ENCODE data around the gene SETD1B.

SETD1B gene

GRCh38 chr12:121800694-121801594, 2.9 kb upstream of the SETD1B start:
- Histone ChIP-seq H3K4me1 (peaks cover 35% of the 10 kb centered on the region), H3K9me3 (no peaks in the 10 kb centered on the region), H3K27ac (peak overlapping the region; percentile 100), H3K9ac (peak overlapping the region; percentile 100), H3K27me3 (no peaks in the 10 kb centered on the region), H3K4me2 (peak overlapping the region; percentile 93), H4K20me1 (peaks cover 38% of the 10 kb centered on the region), H3K4me3 (peak overlapping the region; percentile 96), H3K36me3 (peaks cover 23% of the 10 kb centered on the region)
- TF ChIP-seq Cebpa-rat (IDR thresholded peaks at IDR 0.05) = no peak

GRCh38 chr12:121801595-121802484, 2.0 kb upstream of the SETD1B start:
- no peaks in the 10 kb centered on the region for H3K9me3 ChIP-seq
- H3K4me3 ChIP-seq = peak overlapping the region; percentile 96
- H3K27me3 ChIP-seq = no peaks in the 10 kb centered on the region
- TF ChIP-seq Cebpa-rat (IDR thresholded peaks at IDR 0.05) = no peak
- H4K20me1 ChIP-seq = peaks cover 38% of the 10 kb centered on the region
- peak overlapping the region; percentile 100 for H3K27ac ChIP-seq
- peak overlapping the region; percentile 93 for H3K4me2 ChIP-seq
- H3K36me3 ChIP-seq = peaks cover 15% of the 10 kb centered on the region
- H3K9ac ChIP-seq = peak overlapping the region; percentile 100
- peaks cover 32% of the 10 kb centered on the region for H3K4me1 ChIP-seq

- H3K4me3 ChIP-seq = peak overlapping the region; percentile 96
- H3K4me1 ChIP-seq = peaks cover 32% of the 10 kb centered on the region
- H3K9ac ChIP-seq = peak overlapping the region; percentile 100
- peaks cover 9% of the 10 kb centered on the region for H3K36me3 ChIP-seq
- H3K27me3 ChIP-seq = no peaks in the 10 kb centered on the region
- H3K27ac ChIP-seq = peak overlapping the region; percentile 100
- H3K9me3 ChIP-seq = no peaks in the 10 kb centered on the region
- peaks cover 38% of the 10 kb centered on the region for H4K20me1 ChIP-seq
- H3K4me2 ChIP-seq = peak overlapping the region; percentile 93
- no peak for TF ChIP-seq Cebpa-rat (IDR thresholded peaks at IDR 0.05)
Observed at GRCh38 chr12:121802485-121802842, 1.3 kb upstream of the SETD1B start.

GRCh38 chr12:121802843-121803698, 738 bp upstream of the SETD1B start:
- H3K4me2 ChIP-seq = peak overlapping the region; percentile 93
- peaks cover 32% of the 10 kb centered on the region for H3K4me1 ChIP-seq

GRCh38 chr12:121804417-121805111, 755 bp downstream of the SETD1B start:
- H3K4me1 ChIP-seq = peaks cover 28% of the 10 kb centered on the region
- H3K9me3 ChIP-seq = no peaks in the 10 kb centered on the region
- no peak for TF ChIP-seq Cebpa-rat (IDR thresholded peaks at IDR 0.05)
- peak overlapping the region; percentile 100 for H3K27ac ChIP-seq
- H3K4me2 ChIP-seq = peak overlapping the region; percentile 93
- peak overlapping the region; percentile 96 for H3K4me3 ChIP-seq
- peak overlapping the region; percentile 100 for H3K9ac ChIP-seq
- no peaks in the 10 kb centered on the region for H3K27me3 ChIP-seq
- peaks cover 22% of the 10 kb centered on the region for H3K36me3 ChIP-seq
- peaks cover 40% of the 10 kb centered on the region for H4K20me1 ChIP-seq

More at GRCh38 chr12:121802843-121803698, 738 bp upstream of the SETD1B start:
- TF ChIP-seq Cebpa-rat (IDR thresholded peaks at IDR 0.05) = no peak
- H3K27ac ChIP-seq = peak overlapping the region; percentile 100
- peaks cover 38% of the 10 kb centered on the region for H4K20me1 ChIP-seq
- peaks cover 9% of the 10 kb centered on the region for H3K36me3 ChIP-seq
- H3K27me3 ChIP-seq = no peaks in the 10 kb centered on the region
- peak overlapping the region; percentile 100 for H3K9ac ChIP-seq
- H3K9me3 ChIP-seq = no peaks in the 10 kb centered on the region
- peak overlapping the region; percentile 96 for H3K4me3 ChIP-seq

- peak overlapping the region; percentile 100 for H3K27ac ChIP-seq
- H4K20me1 ChIP-seq = peaks cover 48% of the 10 kb centered on the region
- peak overlapping the region; percentile 93 for H3K4me2 ChIP-seq
- H3K9me3 ChIP-seq = no peaks in the 10 kb centered on the region
- H3K4me1 ChIP-seq = peaks cover 36% of the 10 kb centered on the region
- H3K9ac ChIP-seq = peak overlapping the region; percentile 100
- no peaks in the 10 kb centered on the region for H3K27me3 ChIP-seq
- peak overlapping the region; percentile 96 for H3K4me3 ChIP-seq
- H3K36me3 ChIP-seq = peaks cover 30% of the 10 kb centered on the region
- no peak for TF ChIP-seq Cebpa-rat (IDR thresholded peaks at IDR 0.05)
Observed at GRCh38 chr12:121805171-121806008, 1.6 kb downstream of the SETD1B start.

- Histone ChIP-seq H3K9me3 (no peaks in the 10 kb centered on the region), H3K27me3 (no peaks in the 10 kb centered on the region), H4K20me1 (peaks cover 55% of the 10 kb centered on the region), H3K27ac (peak overlapping the region; percentile 100), H3K9ac (peak overlapping the region; percentile 100), H3K4me3 (peak overlapping the region; percentile 96), H3K4me2 (peak overlapping the region; percentile 93), H3K36me3 (peaks cover 37% of the 10 kb centered on the region), H3K4me1 (peaks cover 43% of the 10 kb centered on the region)
- no peak for TF ChIP-seq Cebpa-rat (IDR thresholded peaks at IDR 0.05)
Observed at GRCh38 chr12:121806009-121806545, 2.3 kb downstream of the SETD1B start.
